HG03571 (cell line): ENCODE results near the gene FFAR1.
"Not testable (repeated sequence)": the region's sequence is repeated elsewhere in the genome, so short reads cannot be mapped to it uniquely, and the experiment has no call there.

Experiments used
- ATAC-seq: cut with Tn5 transposase; IDR thresholded peaks from one replicate; pipeline ENCODE4 v1.9.1; 2021; ENCODE audit not compliant: unreplicated experiment

FFAR1 gene

DNA sequence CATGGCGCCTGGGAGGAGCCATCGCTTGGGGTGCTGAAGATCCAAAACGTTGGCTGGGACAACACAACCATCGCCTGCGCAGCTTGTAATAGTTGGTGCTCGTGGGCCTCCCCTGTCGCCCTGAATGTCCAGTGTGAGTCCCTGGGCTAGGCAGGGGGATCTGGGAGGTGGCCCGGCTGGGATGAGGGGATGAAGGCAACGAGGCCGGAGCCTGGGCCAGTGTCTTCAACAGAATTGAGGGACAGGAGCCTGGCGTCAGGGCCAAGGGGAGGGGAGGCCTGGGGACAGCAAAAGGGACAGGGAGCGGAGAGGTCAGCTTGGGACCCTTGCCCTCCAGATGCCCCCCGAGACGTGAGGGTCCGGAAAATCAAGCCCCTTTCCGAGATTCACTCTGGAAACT is 6.7 kb upstream of the FFAR1 start:
- no peak for ATAC-seq

DNA sequence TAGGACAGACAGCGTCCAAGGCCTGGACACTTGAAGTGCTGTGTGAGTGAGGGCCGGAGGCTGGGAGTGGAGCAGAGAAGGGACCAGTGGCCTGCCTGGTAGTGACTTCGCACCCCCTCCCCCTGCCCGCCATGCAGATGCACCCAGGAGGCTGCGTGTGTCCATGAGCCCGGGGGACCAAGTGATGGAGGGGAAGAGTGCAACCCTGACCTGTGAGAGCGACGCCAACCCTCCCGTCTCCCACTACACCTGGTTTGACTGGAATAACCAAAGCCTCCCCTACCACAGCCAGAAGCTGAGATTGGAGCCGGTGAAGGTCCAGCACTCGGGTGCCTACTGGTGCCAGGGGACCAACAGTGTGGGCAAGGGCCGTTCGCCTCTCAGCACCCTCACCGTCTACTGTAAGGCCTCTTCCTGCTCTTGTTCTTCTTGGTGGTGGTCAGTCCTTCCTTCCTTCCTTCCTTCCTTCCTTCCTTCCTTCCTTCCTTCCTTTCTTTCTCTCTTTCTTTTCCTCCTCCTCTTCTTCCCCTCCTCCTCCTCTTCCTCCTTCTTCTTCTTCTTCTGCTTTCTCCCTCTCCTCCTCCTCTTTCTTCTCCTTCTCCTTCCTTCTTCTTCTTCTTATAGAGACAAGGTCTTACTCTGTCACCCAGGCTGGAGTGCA is 6.0 kb upstream of the FFAR1 start:
- ATAC-seq = no peak

DNA sequence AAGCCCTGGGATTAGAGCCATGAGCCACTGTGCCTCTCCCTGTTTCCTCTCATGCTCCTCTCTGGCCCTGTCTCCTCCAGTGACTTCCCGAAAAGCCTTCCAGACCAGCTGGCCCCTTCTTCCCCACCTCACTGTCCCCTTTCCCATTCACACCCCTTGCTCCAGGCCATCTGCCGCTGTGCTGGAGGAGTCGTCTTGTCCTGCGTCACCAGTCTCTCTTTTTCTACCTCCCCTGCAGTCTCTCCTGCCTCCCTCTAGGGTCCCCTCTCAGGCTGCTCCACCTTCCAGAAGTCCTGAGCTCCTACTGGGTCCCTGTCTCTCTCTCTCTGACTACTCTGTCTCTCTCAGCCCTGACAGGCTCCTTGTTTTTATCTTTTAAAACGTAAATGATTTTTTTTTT is 5.3 kb upstream of the FFAR1 start:
- ATAC-seq = no peak

DNA sequence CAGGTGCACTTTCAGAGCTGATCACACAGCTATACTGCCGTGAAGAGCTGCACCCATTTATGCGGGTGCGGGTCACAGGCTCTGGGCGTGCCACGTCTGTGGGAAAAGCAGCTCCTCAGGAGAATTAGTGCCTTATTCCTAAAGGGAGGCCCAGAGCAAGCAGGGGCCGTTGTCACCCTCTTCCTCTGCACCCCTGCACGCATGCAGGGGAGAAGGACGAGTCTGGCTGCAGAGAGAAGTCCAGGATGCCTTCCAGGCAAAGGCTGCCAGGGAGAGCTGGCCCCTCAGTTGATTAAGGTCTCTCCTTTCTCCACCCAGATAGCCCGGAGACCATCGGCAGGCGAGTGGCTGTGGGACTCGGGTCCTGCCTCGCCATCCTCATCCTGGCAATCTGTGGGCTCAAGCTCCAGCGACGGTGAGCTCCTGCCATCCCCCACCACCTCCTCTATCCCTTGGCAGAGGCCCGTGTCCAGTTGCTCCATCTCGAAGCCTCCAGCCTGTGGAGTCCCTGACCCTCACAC is 3.1 kb upstream of the FFAR1 start:
- no peak for ATAC-seq

DNA sequence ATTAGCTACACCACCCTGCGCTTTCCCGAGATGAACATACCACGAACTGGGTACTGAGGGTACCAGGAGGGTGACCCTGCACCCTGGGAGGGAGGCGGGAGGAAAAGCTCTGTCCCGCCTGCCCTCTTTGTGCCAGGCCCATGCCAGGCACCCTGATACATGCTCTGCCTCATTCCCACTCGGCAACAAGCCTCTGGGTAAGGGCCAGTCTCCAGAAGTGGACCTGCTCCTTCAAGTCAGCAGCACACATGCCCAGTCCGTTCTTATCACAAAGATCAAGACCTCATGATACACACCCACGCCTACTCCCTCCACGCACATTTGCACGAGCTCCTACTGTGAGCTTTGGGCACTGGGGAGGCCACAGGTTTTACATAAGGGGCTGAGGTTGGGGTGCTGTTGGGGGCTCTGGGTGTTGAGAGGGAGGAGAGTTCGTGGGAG is 2.0 kb upstream of the FFAR1 start:
- no peak for ATAC-seq

DNA sequence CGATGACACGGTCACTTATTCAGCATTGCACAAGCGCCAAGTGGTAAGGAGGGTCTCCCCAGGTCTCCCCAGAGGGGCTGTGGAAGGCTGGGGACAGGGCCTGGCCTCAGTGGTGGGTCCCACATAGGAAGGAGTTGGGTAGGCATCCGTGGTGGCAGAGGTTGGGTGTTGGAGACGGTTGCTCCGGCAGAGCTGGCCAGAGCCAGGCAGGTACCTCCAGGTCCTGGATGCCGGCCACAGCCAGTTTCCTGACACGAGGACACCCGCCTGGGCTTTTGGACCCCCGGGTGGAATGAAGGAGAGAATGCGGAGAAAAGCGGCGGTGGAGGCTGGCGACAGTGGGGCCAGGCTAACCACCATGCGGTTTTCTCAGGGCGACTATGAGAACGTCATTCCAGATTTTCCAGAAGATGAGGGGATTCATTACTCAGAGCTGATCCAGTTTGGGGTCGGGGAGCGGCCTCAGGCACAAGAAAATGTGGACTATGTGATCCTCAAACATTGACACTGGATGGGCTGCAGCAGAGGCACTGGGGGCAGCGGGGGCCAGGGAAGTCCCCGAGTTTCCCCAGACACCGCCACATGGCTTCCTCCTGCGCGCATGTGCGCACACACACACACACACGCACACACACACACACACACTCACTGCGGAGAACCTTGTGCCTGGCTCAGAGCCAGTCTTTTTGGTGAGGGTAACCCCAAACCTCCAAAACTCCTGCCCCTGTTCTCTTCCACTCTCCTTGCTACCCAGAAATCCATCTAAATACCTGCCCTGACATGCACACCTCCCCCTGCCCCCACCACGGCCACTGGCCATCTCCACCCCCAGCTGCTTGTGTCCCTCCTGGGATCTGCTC is 1.3 kb upstream of the FFAR1 start:
- ATAC-seq = no peak

DNA sequence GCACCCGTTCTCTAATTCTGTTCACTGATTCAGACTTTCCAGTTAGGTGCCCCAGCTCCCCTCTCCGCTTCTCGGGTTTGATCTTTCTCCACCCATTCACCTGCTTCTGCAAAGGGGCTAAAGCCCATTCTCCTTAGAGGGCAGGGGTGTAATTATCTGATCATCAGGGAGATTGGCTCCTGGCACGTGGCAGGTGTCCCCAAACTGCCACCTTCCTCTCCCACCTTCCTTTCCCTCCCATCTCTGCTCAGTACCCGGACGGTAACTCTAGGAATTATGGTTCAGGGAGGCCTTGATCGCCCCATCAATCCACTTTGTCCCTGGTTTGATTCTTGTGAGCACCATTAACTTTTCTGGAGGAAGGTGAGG is 212 bp downstream of the FFAR1 start:
- no peak for ATAC-seq

DNA sequence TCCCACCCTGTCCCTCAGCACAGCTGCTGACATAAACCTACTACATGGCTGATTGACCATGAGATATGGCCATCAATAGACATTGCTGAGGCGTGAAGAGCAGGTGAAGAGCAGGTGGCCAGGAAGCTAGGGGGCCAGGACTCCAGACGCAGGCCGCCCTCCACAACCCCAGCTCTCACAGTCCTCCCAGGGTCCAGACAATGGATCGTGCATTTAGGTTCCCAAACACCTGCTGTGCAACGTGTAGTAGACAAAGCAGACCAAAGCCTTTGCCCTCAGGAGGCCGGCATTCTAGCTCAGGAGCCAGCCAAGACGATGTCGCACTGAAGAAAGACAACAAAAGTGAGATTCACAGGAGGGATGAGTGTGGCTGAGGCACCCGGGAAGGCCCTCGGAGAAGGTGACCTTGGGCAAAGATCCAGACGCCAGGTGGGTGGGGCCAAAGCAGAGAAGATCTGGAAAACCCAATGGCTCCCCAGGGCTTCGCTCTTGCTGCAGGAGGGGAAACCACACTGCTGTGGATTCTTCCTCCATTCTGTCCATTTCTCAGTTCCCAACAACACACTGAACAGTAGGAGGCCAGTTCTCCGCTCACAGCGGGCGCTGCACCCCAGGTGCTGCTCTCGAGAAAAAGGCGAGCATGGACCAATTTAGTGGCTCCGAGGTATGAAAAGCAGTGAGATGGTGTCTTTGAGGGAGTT is 1.4 kb downstream of the FFAR1 start:
- no peak for ATAC-seq

DNA sequence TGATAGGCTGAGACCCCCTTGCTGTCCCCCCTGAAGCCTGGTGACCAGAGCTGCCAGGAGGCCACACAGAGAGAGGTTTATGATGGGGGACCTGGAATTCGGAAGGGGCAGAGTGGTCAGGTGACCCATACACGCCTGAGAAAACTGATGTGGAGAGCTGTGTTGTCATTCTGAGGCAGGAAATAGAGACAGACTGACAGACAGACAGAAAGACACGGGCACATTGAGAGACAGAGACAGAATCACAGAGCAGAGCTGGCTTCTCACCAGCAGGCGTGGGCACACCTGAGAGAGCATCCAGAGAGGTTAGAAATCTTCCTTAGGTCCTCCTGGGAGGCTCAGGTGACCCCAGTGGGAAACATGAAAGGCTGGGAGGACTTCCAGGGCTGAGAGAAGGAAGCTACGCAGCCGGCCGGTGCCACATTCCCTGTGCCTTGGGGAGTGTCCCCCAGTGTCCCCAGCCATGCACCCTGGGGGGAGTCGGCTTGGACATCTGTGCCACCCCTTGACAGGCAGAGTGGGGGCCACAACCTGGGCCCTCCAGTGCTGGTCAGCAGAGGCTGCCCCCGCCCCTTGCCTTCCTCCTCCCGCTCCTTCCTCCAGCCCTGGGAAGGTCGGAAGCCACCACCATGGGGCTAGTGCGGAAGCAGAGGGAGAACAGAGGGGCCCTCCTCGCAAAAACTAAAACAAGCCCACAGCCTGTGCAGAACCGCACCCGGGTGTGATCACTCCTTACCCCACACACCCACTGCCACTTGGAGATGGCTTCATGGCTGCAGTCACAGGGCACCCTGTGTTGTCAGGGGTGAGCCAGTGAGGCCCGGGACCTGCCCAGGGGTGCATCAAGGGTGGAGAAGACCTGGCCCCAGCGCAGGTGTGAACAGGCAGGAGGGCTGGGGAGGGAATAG is 2.2 kb downstream of the FFAR1 start:
- no peak for ATAC-seq

DNA sequence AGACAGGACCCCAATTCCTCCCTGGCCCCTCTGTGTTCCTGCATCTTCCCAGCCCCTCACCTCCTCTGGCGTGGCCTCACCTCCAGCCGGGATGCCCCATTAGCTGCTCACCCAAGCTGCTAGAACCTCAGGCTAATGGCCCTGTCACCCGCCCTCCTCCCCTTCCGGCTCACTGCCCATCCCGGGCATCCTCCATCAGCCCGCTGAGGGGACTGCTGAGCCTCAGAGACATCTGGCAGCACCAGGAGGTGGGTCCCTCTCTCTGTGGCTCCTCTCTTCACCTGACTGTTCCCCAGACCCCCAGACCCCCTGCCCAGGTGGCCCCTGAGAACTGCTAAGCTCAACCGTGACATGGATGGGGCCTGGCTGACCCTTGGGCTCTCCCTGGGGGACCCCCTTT is 2.9 kb downstream of the FFAR1 start:
- no peak for ATAC-seq

DNA sequence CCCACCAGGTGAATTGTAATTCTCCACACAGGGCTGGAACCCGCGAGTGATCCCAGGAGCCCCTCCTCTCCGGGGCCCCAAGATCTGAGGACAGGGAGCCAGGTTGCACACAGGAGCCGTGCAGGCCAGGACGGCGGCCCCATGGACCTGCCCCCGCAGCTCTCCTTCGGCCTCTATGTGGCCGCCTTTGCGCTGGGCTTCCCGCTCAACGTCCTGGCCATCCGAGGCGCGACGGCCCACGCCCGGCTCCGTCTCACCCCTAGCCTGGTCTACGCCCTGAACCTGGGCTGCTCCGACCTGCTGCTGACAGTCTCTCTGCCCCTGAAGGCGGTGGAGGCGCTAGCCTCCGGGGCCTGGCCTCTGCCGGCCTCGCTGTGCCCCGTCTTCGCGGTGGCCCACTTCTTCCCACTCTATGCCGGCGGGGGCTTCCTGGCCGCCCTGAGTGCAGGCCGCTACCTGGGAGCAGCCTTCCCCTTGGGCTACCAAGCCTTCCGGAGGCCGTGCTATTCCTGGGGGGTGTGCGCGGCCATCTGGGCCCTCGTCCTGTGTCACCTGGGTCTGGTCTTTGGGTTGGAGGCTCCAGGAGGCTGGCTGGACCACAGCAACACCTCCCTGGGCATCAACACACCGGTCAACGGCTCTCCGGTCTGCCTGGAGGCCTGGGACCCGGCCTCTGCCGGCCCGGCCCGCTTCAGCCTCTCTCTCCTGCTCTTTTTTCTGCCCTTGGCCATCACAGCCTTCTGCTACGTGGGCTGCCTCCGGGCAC is 3.9 kb downstream of the FFAR1 start:
- no peak for ATAC-seq

DNA sequence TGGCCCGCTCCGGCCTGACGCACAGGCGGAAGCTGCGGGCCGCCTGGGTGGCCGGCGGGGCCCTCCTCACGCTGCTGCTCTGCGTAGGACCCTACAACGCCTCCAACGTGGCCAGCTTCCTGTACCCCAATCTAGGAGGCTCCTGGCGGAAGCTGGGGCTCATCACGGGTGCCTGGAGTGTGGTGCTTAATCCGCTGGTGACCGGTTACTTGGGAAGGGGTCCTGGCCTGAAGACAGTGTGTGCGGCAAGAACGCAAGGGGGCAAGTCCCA is 4.4 kb downstream of the FFAR1 start:
- no peak for ATAC-seq

DNA sequence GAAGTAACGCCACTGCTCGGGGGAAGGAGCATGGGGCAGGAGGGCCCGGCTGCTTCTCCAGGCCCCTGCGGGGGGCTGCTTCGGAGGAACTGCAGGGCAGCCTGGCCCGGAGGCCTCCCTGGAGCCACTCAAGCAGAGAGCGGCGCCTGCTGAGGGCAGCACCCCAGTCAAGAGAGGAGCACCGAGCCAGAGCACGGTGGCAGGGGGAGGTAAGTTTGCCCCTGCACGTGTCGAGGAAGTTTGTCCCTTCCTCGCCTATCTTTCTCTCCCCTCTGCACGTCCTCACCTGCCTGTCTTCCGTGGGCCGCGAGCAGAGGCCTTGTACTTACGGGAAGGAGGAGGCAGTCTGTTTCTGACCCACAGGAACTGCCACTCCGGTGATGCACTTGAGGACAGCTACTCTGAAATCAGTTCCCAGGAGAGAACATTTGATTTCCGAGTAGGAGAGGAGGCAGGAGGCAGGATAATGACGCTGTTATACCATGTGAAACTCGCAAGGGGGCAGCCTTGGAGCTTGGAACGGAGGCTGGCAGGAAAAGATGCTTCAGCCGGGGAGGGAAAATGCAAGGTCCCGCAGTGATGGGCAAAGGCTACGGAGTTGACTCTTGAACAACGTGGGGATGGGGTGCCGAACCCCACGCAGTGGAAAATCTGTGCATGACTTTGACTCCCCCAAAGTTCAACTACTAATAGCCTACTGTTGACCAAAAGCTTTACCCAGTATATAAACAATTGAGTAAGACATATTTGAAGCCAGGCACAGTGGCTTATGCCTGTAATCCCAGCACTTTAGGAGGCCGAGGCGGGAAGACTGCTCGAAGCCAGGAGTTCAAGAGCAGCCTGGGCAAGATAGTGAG is 5.0 kb downstream of the FFAR1 start:
- no peak for ATAC-seq

DNA sequence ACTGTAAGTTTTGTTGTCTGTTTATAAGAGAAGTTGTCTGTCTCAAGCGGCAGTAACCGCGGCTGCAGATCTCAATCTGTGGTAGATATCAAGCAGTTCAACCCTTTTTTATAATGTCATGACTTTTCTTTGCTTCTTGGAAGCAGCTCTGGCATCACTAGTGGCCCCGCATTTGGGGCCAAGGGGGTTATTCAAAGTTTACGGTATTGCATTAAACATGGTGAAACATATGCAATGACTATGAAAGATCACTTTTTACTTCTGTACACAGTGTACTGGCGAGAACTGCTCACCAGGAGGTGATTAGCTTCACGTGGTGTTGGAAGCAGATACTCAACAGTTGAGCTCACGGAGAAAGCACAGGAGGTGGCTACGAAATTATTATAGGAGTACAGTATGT is 5.9 kb downstream of the FFAR1 start:
- no peak for ATAC-seq

DNA sequence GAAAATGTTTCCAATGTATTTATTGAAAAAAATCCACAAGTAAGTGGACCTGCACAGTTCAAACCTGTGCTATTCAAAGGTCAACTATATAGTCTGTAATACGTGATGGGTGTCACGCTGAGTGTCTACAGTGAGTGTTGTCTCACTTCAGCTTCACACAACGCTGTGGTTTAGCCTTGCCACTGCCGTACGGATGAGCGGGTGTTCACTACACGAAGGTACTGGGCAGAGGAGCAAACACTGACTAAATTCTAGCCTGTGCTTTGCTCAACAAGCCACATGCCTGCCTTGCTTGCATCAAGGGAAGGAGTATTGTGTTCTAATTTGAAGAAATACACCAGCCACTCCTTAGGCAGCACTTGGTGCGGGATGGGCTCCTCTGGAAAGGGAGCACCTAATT is 7.2 kb downstream of the FFAR1 start:
- ATAC-seq = no peak

DNA sequence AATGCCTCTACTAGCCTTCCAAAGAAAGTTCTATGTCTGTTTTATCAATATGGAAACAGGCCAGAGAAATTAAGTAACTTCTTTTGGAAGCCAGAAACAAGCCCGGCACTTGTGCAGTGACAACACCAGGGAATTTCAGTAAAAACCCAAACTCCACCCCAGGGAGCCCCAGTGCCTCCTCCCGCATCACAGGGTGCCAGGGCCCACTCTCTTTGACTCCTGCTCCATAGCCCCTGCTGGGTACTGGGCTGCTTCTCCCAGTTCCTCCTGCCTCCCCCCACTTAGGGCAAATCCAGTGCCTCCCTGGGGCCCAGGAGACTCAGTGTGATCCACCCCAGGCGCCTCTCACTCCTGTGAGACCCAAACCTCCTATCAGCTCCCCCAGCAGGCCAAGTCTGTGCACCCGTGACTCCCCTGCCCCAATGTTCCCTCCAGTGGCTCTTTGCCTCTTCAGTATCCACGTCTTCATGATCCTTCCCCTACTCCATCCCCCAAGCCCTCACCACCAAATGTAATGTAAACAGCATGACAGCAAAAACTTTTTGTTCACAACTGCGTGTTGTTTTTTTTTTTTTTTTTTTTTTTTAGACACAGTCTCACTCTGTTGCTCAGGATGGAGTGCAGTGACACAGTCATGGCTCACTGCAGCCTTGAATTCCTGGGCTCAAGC is 8.2 kb downstream of the FFAR1 start:
- ATAC-seq = no peak

DNA sequence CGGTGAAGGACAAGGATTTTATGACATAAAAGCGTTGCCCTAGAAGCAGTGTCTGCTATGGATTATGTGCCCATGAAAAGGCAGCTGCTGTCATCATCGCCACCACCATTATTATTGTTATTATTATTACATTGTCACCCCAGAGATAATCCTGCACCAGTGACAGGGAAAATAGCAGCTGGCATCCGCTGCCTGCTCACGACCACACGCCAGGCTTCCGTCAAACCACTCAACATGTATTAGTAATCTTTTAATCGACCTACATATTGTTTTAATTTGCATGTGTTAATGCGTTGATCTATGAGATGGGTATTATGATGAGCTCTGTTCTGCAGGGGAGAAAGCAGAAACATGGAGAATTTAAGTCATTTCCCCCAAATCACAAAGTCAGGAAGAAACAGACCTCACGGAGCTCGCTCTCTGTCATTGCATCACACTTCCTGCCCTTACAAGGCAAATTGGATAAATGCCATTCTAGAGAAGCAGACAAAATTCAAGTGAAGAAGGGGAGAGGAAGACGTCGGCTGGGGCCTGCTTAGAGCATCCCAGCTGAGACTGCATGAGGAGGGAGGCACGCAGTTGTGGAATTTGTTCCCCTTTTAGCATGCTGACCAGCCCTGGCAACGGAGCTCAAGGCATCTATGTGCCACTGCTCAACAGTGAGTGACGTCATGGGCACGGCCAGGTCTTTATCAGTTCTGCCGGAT is 10.3 kb downstream of the FFAR1 start, which contains the start of gene FFAR3:
Gene FFAR3, plus strand, starts transcription at position 594 of the 707 bp plus-strand sequence. CDS start 431 bp downstream, outside the sequence.
- ATAC-seq = no peak

DNA sequence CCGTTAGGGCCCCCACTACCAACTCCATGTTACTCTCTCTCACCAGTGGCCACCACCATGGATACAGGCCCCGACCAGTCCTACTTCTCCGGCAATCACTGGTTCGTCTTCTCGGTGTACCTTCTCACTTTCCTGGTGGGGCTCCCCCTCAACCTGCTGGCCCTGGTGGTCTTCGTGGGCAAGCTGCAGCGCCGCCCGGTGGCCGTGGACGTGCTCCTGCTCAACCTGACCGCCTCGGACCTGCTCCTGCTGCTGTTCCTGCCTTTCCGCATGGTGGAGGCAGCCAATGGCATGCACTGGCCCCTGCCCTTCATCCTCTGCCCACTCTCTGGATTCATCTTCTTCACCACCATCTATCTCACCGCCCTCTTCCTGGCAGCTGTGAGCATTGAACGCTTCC is 11.1 kb downstream of the FFAR1 start:
- not testable (repeated sequence) for ATAC-seq
